H1 (cell line): ENCODE measurements around the gene MAST1. TPM values are rescaled to one million over a fixed set of nuclear protein-coding genes. Genes with fewer than 3 reads are reported as not detected.

ENCODE experiments used
- CTCF ChIA-PET: fragments of 300-600 bp; sonication (Branson Sonifier 250); formaldehyde crosslinking; loops from one replicate; lab custom pipeline; 2021; ENCODE audit not compliant: partially characterized antibody; lab: Charles Lee
- POLR2A ChIA-PET: fragments of 300-600 bp; sonication (Branson Sonifier 250); formaldehyde crosslinking; loops from one replicate; lab custom pipeline; 2021; ENCODE audit warnings: inconsistent platforms; ENCODE audit not compliant: partially characterized antibody; lab: Charles Lee
- DNase-seq, 2 experiments: peaks; one replicate each; pipeline versions ENCODE4 v3.0.0 to v3.0.0-alpha.2; 2010 to 2022; ENCODE audit warnings: low spot score in 2 of 2, low read depth in 1 of 2, mixed read lengths in 1 of 2
- FAIRE-seq: peaks from 2 replicates; lab custom pipeline; 2011; peaks lifted over from hg19 to GRCh38; lab: Jason Lieb, UNC
- H2AFZ ChIP-seq: 2 replicates; pipeline ENCODE4 v1.8.1; 2012; ENCODE audit warnings: low read length, inconsistent platforms
- H2AK5ac ChIP-seq: 2 replicates; pipeline ENCODE4 v1.6.1; 2013; ENCODE audit warnings: low read depth, low read length
- H2BK120ac ChIP-seq: replicated peaks from 2 replicates; pipeline ENCODE3; 2013; ENCODE audit warnings: low read depth, low read length, inconsistent platforms
- H2BK12ac ChIP-seq: 2 replicates; pipeline ENCODE4 v1.6.1; 2013; ENCODE audit warnings: low read depth, low read length
- H2BK15ac ChIP-seq: 2 replicates; pipeline ENCODE4 v1.6.1; 2013; ENCODE audit warnings: low read length
- H2BK20ac ChIP-seq: 2 replicates; pipeline ENCODE4 v1.6.1; 2013; ENCODE audit warnings: low read length
- H2BK5ac ChIP-seq: 2 replicates; pipeline ENCODE4 v1.6.1; 2013; ENCODE audit warnings: low read depth, low read length
- H3K14ac ChIP-seq: 2 replicates; pipeline ENCODE4 v1.6.1; 2013; ENCODE audit warnings: inconsistent platforms; ENCODE audit not compliant: insufficient read length
- H3K18ac ChIP-seq: 2 replicates; pipeline ENCODE4 v1.6.1; 2013; ENCODE audit warnings: low read length; ENCODE audit errors: extremely low read depth
- H3K23ac ChIP-seq: 2 replicates; pipeline ENCODE4 v1.6.1; 2013; ENCODE audit warnings: inconsistent platforms; ENCODE audit not compliant: insufficient read length
- H3K23me2 ChIP-seq: 2 replicates; pipeline ENCODE4 v1.6.1; 2013; ENCODE audit warnings: low read depth, low read length
- H3K27ac ChIP-seq: 2 replicates; pipeline ENCODE4 v1.6.1; 2011; ENCODE audit warnings: low read depth, low read length, inconsistent platforms
- H3K27me3 ChIP-seq, 4 experiments: replicated peaks in 1 of 4; 1 replicate in 1 of 4; 2 replicates in 3 of 4; pipeline versions ENCODE4 v1.6.1 to v1.8.1; 2011 to 2013; ENCODE audit warnings: low read length in 3 of 4, mild to moderate bottlenecking in 3 of 4, inconsistent platforms in 2 of 4, mixed read lengths in 2 of 4, moderate library complexity in 1 of 4; ENCODE audit not compliant: control insufficient read depth in 3 of 4, insufficient read depth in 3 of 4; ENCODE audit errors: extremely low read depth in 1 of 4
- H3K36me3 ChIP-seq, 4 experiments: 2 replicates each; pipeline versions ENCODE4 v1.6.1 to v1.8.1; 2011 to 2013; ENCODE audit warnings: mild to moderate bottlenecking in 4 of 4, low read length in 3 of 4, moderate library complexity in 2 of 4, control low read depth in 1 of 4, inconsistent platforms in 1 of 4; ENCODE audit not compliant: insufficient read depth in 4 of 4, control insufficient read depth in 2 of 4
- H3K4ac ChIP-seq: replicated peaks from 2 replicates; pipeline ENCODE3; 2013; ENCODE audit warnings: low read length, low read depth, mixed read lengths, inconsistent platforms; ENCODE audit not compliant: insufficient read length
- H3K4me1 ChIP-seq, 4 experiments: replicated peaks in 1 of 4; 1 replicate in 1 of 4; 2 replicates in 3 of 4; pipeline versions ENCODE4 v1.6.1 to v1.8.1; 2011 to 2013; ENCODE audit warnings: low read length in 3 of 4, inconsistent platforms in 2 of 4, mixed read lengths in 1 of 4; ENCODE audit not compliant: insufficient read depth in 4 of 4, control insufficient read depth in 3 of 4
- H3K4me2 ChIP-seq, 2 experiments: 2 replicates each; pipeline versions ENCODE4 v1.6.1 to v1.8.1; 2011 to 2013; ENCODE audit warnings: low read depth in 2 of 2, low read length in 2 of 2, control low read depth in 1 of 2, inconsistent platforms in 1 of 2, mild to moderate bottlenecking in 1 of 2; ENCODE audit not compliant: insufficient read depth in 1 of 2
- H3K4me3 ChIP-seq, 4 experiments: fragments of 200-600, 300-600 bp in 1 of 4; sonication (generic), shearing (Covaris generic), sonication (Bioruptor Twin) in 1 of 4; 2 replicates each; pipeline versions ENCODE4 v1.5.1 to v1.8.1; 2011 to 2016; ENCODE audit warnings: low read length in 4 of 4, low read depth in 3 of 4, control low read depth in 2 of 4, inconsistent platforms in 2 of 4, mild to moderate bottlenecking in 2 of 4, mixed read lengths in 1 of 4, moderate library complexity in 1 of 4; ENCODE audit not compliant: insufficient read depth in 2 of 4; ENCODE audit errors: extremely low read depth in 1 of 4
- H3K56ac ChIP-seq: replicated peaks from 2 replicates; pipeline ENCODE3; 2013; ENCODE audit warnings: low read depth, mild to moderate bottlenecking, mixed read lengths, low read length, inconsistent platforms; ENCODE audit not compliant: insufficient read length
- H3K79me1 ChIP-seq: 2 replicates; pipeline ENCODE4 v1.6.1; 2013; ENCODE audit warnings: low read depth, low read length, control low read depth
- H3K79me2 ChIP-seq, 2 experiments: 2 replicates each; pipeline versions ENCODE4 v1.6.1 to v1.8.1; 2012 to 2013; ENCODE audit warnings: low read length in 2 of 2, mild to moderate bottlenecking in 2 of 2, inconsistent platforms in 1 of 2; ENCODE audit not compliant: insufficient read depth in 2 of 2, control insufficient read depth in 1 of 2
- H3K9ac ChIP-seq, 4 experiments: replicated peaks in 1 of 4; 1 replicate in 1 of 4; 2 replicates in 3 of 4; pipeline versions ENCODE4 v1.6.1 to v1.8.1; 2011 to 2013; ENCODE audit warnings: low read depth in 3 of 4, low read length in 3 of 4, control low read depth in 2 of 4, mild to moderate bottlenecking in 2 of 4, moderate library complexity in 2 of 4, inconsistent platforms in 1 of 4; ENCODE audit errors: extremely low read depth in 1 of 4
- H3K9me3 ChIP-seq, 2 experiments: 2 replicates each; pipeline versions ENCODE4 v1.6.1 to v1.8.1; 2012 to 2013; ENCODE audit warnings: mild to moderate bottlenecking in 2 of 2, moderate library complexity in 2 of 2, control low read depth in 1 of 2, inconsistent platforms in 1 of 2, low read depth in 1 of 2, low read length in 1 of 2, mixed read lengths in 1 of 2; ENCODE audit not compliant: insufficient read depth in 2 of 2
- H4K20me1 ChIP-seq, 2 experiments: replicated peaks in 1 of 2; 2 replicates each; pipeline versions ENCODE3 to v1.8.1; 2011 to 2013; ENCODE audit warnings: inconsistent platforms in 2 of 2, low read length in 2 of 2, mild to moderate bottlenecking in 1 of 2; ENCODE audit not compliant: insufficient read depth in 2 of 2, control insufficient read depth in 1 of 2
- H4K5ac ChIP-seq: 2 replicates; pipeline ENCODE4 v1.6.1; 2013; ENCODE audit warnings: low read length, low read depth, mixed read lengths, inconsistent platforms; ENCODE audit not compliant: insufficient read length
- H4K8ac ChIP-seq: 2 replicates; pipeline ENCODE4 v1.8.0; 2013; ENCODE audit warnings: mild to moderate bottlenecking, moderate library complexity, low read length, inconsistent platforms; ENCODE audit not compliant: insufficient read depth; ENCODE audit errors: extremely low read depth
- H4K91ac ChIP-seq: replicated peaks from 2 replicates; pipeline ENCODE3; 2013; ENCODE audit warnings: low read length, mixed read lengths, inconsistent platforms; ENCODE audit not compliant: insufficient read length
- CHD1 ChIP-seq: IDR thresholded peaks from 2 replicates; pipeline ENCODE4 v1.6.1; 2012; ENCODE audit warnings: low read depth, low read length, improper control_type of control experiment
- CHD2 ChIP-seq: IDR thresholded peaks from 2 replicates; pipeline ENCODE4 v1.6.1; 2012; ENCODE audit warnings: low read length, improper control_type of control experiment
- HDAC2 ChIP-seq, 2 experiments: fragments of 300-600 bp in 1 of 2; sonication (generic) in 1 of 2; IDR thresholded peaks; 2 replicates each; pipeline ENCODE4 v1.6.1; 2011 to 2012; ENCODE audit warnings: low read depth in 2 of 2, low read length in 2 of 2, mild to moderate bottlenecking in 2 of 2, moderate library complexity in 2 of 2, borderline replicate concordance in 1 of 2, inconsistent platforms in 1 of 2
- JUND ChIP-seq: IDR thresholded peaks from 2 replicates; pipeline ENCODE4 v1.6.1; 2011; ENCODE audit warnings: mild to moderate bottlenecking, improper control_type of control experiment, low read length
- POU5F1 ChIP-seq: IDR thresholded peaks from 2 replicates; pipeline ENCODE4 v1.6.1; 2011; ENCODE audit warnings: low read depth, mild to moderate bottlenecking, low read length, moderate library complexity
- SAP30 ChIP-seq: fragments of 300-600 bp; sonication (generic); IDR thresholded peaks from 2 replicates; pipeline ENCODE4 v1.7.1; 2012; ENCODE audit warnings: low read length, moderate library complexity, mild to moderate bottlenecking, inconsistent platforms; ENCODE audit not compliant: insufficient read depth, insufficient replicate concordance
- SRF ChIP-seq: IDR thresholded peaks from 2 replicates; pipeline ENCODE4 v1.6.1; 2011; ENCODE audit warnings: mild to moderate bottlenecking, low read depth, low read length, moderate library complexity
- SUZ12 ChIP-seq: fragments of 200-600 bp; sonication (generic); IDR thresholded peaks from 2 replicates; pipeline ENCODE4 v1.6.1; 2012; ENCODE audit warnings: mild to moderate bottlenecking, inconsistent platforms, low read length, moderate library complexity, mixed read lengths
- WGBS, 2 experiments: shearing (Covaris generic) in 1 of 2; methylation state at CpG; one replicate each; pipeline versions ENCODE4 v1.1.6 to v1.1.7; 2013 to 2015; ENCODE audit warnings: low lambda C conversion rate in 2 of 2, mixed read lengths in 2 of 2, inconsistent platforms in 1 of 2, low coverage in 1 of 2, missing lambda C conversion rate in 1 of 2; ENCODE audit not compliant: insufficient replicate concordance in 2 of 2, insufficient coverage in 1 of 2, insufficient read length in 1 of 2; ENCODE audit errors: extremely low coverage in 1 of 2, missing lambda C conversion rate in 1 of 2; 5-methylcytosine and 5-hydroxymethylcytosine counted together
- polyA plus RNA-seq, 7 experiments: library from polyadenylated mRNA; depleted of rRNA in 3 of 7; stranded (reverse) in 5 of 7; unstranded in 2 of 7; fragments of >200 nt in 5 of 7; fragments of 200-250 nt in 2 of 7; gene quantifications; 1 replicate in 5 of 7; 2 replicates in 1 of 7; 4 replicates in 1 of 7; pipeline versions ENCODE4 v1.2.1 to v1.2.3, GENCODE V29; 2011 to 2013; ENCODE audit warnings: missing spikeins in 2 of 7, mixed read lengths in 2 of 7
- total RNA-seq: library from RNA; stranded (reverse); fragmentation: NEBNext Ultra II Directional; extraction: Animal tissue kit (Norgen Biotek cat#: 25700); gene quantifications from 2 replicates; pipeline ENCODE4 v1.2.1, GENCODE V29; 2021
- TF ChIP-seq, protein P1 (sequence below), 3 experiments: IDR thresholded peaks; 1 replicate in 2 of 3; 2 replicates in 1 of 3; pipeline versions ENCODE4 v1.5.1 to v1.6.1; 2011; ENCODE audit warnings: low read length in 3 of 3, mild to moderate bottlenecking in 3 of 3, inconsistent platforms in 2 of 3, low read depth in 1 of 3, moderate library complexity in 1 of 3; ENCODE audit not compliant: insufficient read depth in 1 of 3; ENCODE audit errors: control extremely low read depth in 1 of 3

Gene MAST1
- total and polyA plus RNA-seq, 2 of the 8 experiments (the other 6 are each of a cell fraction or from before 2014, with no cell fraction given): 15.6 to 28.3 TPM

DNA sequence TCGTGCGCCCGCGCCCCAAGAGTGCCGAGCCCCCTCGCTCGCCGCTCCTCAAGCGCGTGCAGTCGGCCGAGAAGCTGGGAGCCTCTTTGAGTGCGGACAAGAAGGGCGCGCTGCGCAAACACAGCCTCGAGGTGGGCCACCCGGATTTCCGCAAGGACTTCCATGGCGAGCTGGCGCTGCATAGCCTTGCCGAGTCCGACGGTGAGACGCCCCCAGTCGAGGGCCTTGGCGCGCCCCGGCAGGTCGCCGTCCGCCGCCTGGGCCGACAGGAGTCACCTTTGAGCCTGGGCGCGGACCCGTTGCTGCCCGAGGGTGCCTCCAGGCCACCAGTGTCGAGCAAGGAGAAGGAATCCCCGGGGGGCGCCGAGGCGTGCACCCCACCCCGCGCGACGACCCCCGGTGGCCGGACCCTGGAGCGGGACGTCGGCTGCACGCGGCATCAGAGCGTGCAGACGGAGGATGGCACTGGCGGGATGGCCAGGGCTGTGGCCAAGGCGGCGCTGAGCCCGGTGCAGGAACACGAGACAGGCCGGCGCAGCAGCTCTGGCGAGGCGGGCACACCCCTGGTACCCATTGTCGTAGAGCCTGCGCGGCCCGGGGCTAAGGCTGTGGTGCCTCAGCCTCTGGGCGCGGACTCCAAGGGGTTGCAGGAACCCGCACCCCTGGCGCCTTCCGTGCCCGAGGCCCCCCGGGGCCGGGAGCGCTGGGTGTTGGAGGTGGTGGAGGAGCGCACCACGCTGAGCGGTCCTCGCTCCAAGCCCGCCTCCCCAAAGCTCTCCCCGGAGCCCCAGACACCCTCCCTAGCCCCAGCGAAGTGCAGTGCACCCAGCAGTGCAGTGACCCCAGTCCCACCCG lies 35.8 kb downstream of the MAST1 start:
- H2BK12ac ChIP-seq: no peak overlapping the region
- no peak overlapping the region for H3K23ac ChIP-seq
- 95% methylated on average over 80 of the region's 86 CpGs; no CpG with 5 or more reads in 1 of the 2 experiments for WGBS, 2 experiments
- peaks cover 0 to 5% of the 10 kb centered on the region in 2 experiments; a peak in 1 of 4 replicates for H3K9me3 ChIP-seq
- no peak overlapping the region for H3K18ac ChIP-seq
- TF ChIP-seq SUZ12: no peak
- no peak for TF ChIP-seq POU5F1
- no peak for TF ChIP-seq CHD1
- TF ChIP-seq HDAC2 (IDR thresholded peaks at IDR 0.05; ENCODE audit: borderline replicate concordance in 1 of 2, low read depth in 2 of 2, low read length in 2 of 2): no peak
- TF ChIP-seq SRF: no peak
- TF ChIP-seq SAP30: no peak
- TF ChIP-seq, protein P1, sequence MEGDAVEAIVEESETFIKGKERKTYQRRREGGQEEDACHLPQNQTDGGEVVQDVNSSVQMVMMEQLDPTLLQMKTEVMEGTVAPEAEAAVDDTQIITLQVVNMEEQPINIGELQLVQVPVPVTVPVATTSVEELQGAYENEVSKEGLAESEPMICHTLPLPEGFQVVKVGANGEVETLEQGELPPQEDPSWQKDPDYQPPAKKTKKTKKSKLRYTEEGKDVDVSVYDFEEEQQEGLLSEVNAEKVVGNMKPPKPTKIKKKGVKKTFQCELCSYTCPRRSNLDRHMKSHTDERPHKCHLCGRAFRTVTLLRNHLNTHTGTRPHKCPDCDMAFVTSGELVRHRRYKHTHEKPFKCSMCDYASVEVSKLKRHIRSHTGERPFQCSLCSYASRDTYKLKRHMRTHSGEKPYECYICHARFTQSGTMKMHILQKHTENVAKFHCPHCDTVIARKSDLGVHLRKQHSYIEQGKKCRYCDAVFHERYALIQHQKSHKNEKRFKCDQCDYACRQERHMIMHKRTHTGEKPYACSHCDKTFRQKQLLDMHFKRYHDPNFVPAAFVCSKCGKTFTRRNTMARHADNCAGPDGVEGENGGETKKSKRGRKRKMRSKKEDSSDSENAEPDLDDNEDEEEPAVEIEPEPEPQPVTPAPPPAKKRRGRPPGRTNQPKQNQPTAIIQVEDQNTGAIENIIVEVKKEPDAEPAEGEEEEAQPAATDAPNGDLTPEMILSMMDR (IDR thresholded peaks at IDR 0.05; ENCODE audit: control extremely low read depth in 1 of 3, insufficient read depth in 1 of 3, low read depth in 1 of 3, low read length in 3 of 3): no peak
- TF ChIP-seq JUND: no peak
- TF ChIP-seq CHD2: no peak
- DNase-seq (no peak), FAIRE-seq (no peak)
- H2BK120ac ChIP-seq: no peak overlapping the region
- no peak overlapping the region for H3K4me2 ChIP-seq
- H4K20me1 ChIP-seq: peaks cover 0 to 2% of the 10 kb centered on the region in 2 experiments
- no peak overlapping the region for H3K14ac ChIP-seq
- no peak overlapping the region for H4K8ac ChIP-seq
- H3K23me2 ChIP-seq: no peaks in the 10 kb centered on the region
- CTCF ChIA-PET: interaction anchor here (1.0 to 1.4 kb wide), 6 partner anchors 9 to 116 kb away, joined by 3 to 6 read pairs (median 4); partner anchors contain the start of gene GCDH
- H3K79me2 ChIP-seq: no peaks in the 10 kb centered on the region
- H3K27me3 ChIP-seq: no peaks in the 10 kb centered on the region
- no peak overlapping the region for H4K5ac ChIP-seq
- H2BK5ac ChIP-seq: no peak overlapping the region
- no peak overlapping the region for H3K4ac ChIP-seq
- H2BK15ac ChIP-seq: no peak overlapping the region
- POLR2A ChIA-PET: interaction anchor here (0.7 to 2.4 kb wide), 14 partner anchors 11 to 122 kb away, joined by 3 to 16 read pairs (median 4); partner anchors contain the start of genes FARSA, GCDH, RAD23A and SYCE2
- no peak overlapping the region for H3K27ac ChIP-seq
- no peaks in the 10 kb centered on the region for H3K4me1 ChIP-seq
- no peak overlapping the region for H4K91ac ChIP-seq
- H2BK20ac ChIP-seq: no peak overlapping the region
- H2AK5ac ChIP-seq: no peak overlapping the region
- no peak overlapping the region for H3K56ac ChIP-seq
- H3K36me3 ChIP-seq: peaks cover 2 to 29% (median 15%) of the 10 kb centered on the region in 4 experiments
- H3K4me3 ChIP-seq: no peak overlapping the region
- H3K9ac ChIP-seq: no peak overlapping the region
- no peaks in the 10 kb centered on the region for H3K79me1 ChIP-seq
- H2AFZ ChIP-seq: no peak overlapping the region
